AG04450 (cell line): Measurements from ENCODE around the gene RAPGEF5. TPM values are rescaled to one million over a fixed set of nuclear protein-coding genes. Genes with fewer than 3 reads are reported as not detected.
"Not testable (repeated sequence)": the region's sequence is repeated elsewhere in the genome, so short reads cannot be mapped to it uniquely, and the experiment has no call there.

Experiments
- CTCF ChIA-PET: fragments of 300-600, 350-600 bp; formaldehyde crosslinking; extraction: SDS; loops from one replicate; lab custom pipeline; 2022; ENCODE audit warnings: antibody characterized with exemption, inconsistent platforms; lab: Charles Lee
- POLR2A ChIA-PET: fragments of 350-600 bp; formaldehyde crosslinking; extraction: SDS; loops from one replicate; lab custom pipeline; 2021; ENCODE audit warnings: antibody characterized with exemption, inconsistent platforms; lab: Yijun Ruan, JAX
- DNase-seq: peaks from one replicate; pipeline ENCODE4 v3.0.0-alpha.2; 2011; ENCODE audit warnings: low read depth, low spot score
- H3K27ac ChIP-seq: one replicate; pipeline ENCODE4 v1.5.1; 2012; ENCODE audit warnings: low read depth, low read length, control low read depth
- H3K27me3 ChIP-seq: one replicate; pipeline ENCODE4 v1.6.0; 2012; ENCODE audit warnings: low read length; ENCODE audit not compliant: control insufficient read depth, insufficient read depth
- H3K4me3 ChIP-seq: 2 replicates; pipeline ENCODE4 v1.5.1; 2011; ENCODE audit warnings: mild to moderate bottlenecking, low read depth, low read length, control low read depth
- H3K9me3 ChIP-seq: 2 replicates; pipeline ENCODE4 v1.5.1; 2012; ENCODE audit warnings: low read length; ENCODE audit not compliant: control insufficient read depth, insufficient read depth
- CTCF ChIP-seq: IDR thresholded peaks from 2 replicates; pipeline ENCODE4 v1.5.1; 2011; ENCODE audit warnings: low read depth, low read length, control low read depth, inconsistent platforms
- polyA plus RNA-seq: library from polyadenylated mRNA; depleted of rRNA; stranded (reverse); fragments of >200 nt; gene quantifications from 2 replicates; pipeline ENCODE4 v1.2.3, GENCODE V29; 2011

The RAPGEF5 gene
- polyA plus RNA-seq, 1 experiment = 0.16 TPM

- peak; percentile 11 for DNase-seq
- H3K4me3 ChIP-seq = no peak overlapping the region
- peaks cover 8% of the 10 kb centered on the region; the same call in 1 of the 2 replicates for H3K9me3 ChIP-seq
- TF ChIP-seq CTCF = 0 out of 2 replicates have a peak, but pooled peaks have one; percentile 15
- H3K27ac ChIP-seq = no peak overlapping the region
- POLR2A ChIA-PET = no interaction called here
- peaks cover 15% of the 10 kb centered on the region for H3K27me3 ChIP-seq
- CTCF ChIA-PET = interaction anchor here (1.5 to 3.6 kb wide), 5 partner anchors 8 to 16 kb away, joined by 7 to 22 read pairs (median 14); no protein-coding TSS in a partner anchor
Measured at GRCh38 chr7:22094413-22095342, 262.3 kb downstream of the RAPGEF5 start.

GRCh38 chr7:22093936-22094335 is 263.0 kb downstream of the RAPGEF5 start:
- H3K27me3 ChIP-seq = peaks cover 13% of the 10 kb centered on the region
- H3K9me3 ChIP-seq = peaks cover 8% of the 10 kb centered on the region; the same call in 1 of the 2 replicates
- no peak for DNase-seq
- H3K27ac ChIP-seq = no peak overlapping the region
- ChIA-PET CTCF (interaction anchor here (1.5 to 3.6 kb wide), 3 partner anchors 9 to 16 kb away, joined by 7 to 22 read pairs (median 14); no protein-coding TSS in a partner anchor), POLR2A (no interaction called here)
- H3K4me3 ChIP-seq = no peak overlapping the region
- TF ChIP-seq CTCF = no peak

- ChIA-PET POLR2A (interaction anchor here (1.6 kb wide), 1 partner anchor 10 kb away, joined by 4 read pairs; no protein-coding TSS in a partner anchor), CTCF (interaction anchor here (3.0 to 3.6 kb wide), 2 partner anchors 10 kb away, joined by 14 to 22 read pairs; no protein-coding TSS in a partner anchor)
- H3K27ac ChIP-seq = no peak overlapping the region
- H3K4me3 ChIP-seq = no peak overlapping the region
- no peak for TF ChIP-seq CTCF
- no peak for DNase-seq
- peaks cover 13% of the 10 kb centered on the region for H3K27me3 ChIP-seq
- peaks cover 8% of the 10 kb centered on the region; the same call in 1 of the 2 replicates for H3K9me3 ChIP-seq
Measured at GRCh38 chr7:22093001-22093400, 264.0 kb downstream of the RAPGEF5 start.

- H3K9me3 ChIP-seq, H3K4me3 ChIP-seq, H3K27me3 ChIP-seq, H3K27ac ChIP-seq, POLR2A ChIA-PET, DNase-seq: not testable (repeated sequence)
- CTCF ChIA-PET = interaction anchor here (1.0 to 3.0 kb wide), 3 partner anchors 8 to 205 kb away, joined by 3 to 22 read pairs (median 6); no protein-coding TSS in a partner anchor
Measured at GRCh38 chr7:22090958-22091525, 265.9 kb downstream of the RAPGEF5 start.

- peaks cover 6% of the 10 kb centered on the region for H3K27me3 ChIP-seq
- H3K27ac ChIP-seq = no peak overlapping the region
- TF ChIP-seq CTCF = no peak
- peaks cover 8% of the 10 kb centered on the region; the same call in 1 of the 2 replicates for H3K9me3 ChIP-seq
- DNase-seq = no peak
- ChIA-PET POLR2A (no interaction called here), CTCF (interaction anchor here (2.2 kb wide), 1 partner anchor 19 kb away, joined by 6 read pairs; no protein-coding TSS in a partner anchor)
- H3K4me3 ChIP-seq = no peak overlapping the region
Measured at GRCh38 chr7:22090512-22090911, 266.4 kb downstream of the RAPGEF5 start.
